Activated CD8-positive, alpha-beta memory T cell treated with anti-CD3 and anti-CD28 coated beads, Interleukin-2, amount 50 U/mL, for 1 hour (primary cell): ENCODE results near the gene IRS2.

Source experiments
- DNase-seq: peaks from one replicate; pipeline ENCODE4 v3.0.0-alpha.2; 2020; ENCODE audit errors: extremely low read depth

IRS2 gene

GRCh38 chr13:109807345-109807744 lies 21.0 kb upstream of the IRS2 start:
- DNase-seq: no peak

- DNase-seq: no peak
Measured at GRCh38 chr13:109804654-109805053, 18.3 kb upstream of the IRS2 start.

GRCh38 chr13:109803825-109804224 lies 17.4 kb upstream of the IRS2 start:
- no peak for DNase-seq

- no peak for DNase-seq
Measured at GRCh38 chr13:109802936-109803335, 16.6 kb upstream of the IRS2 start.

GRCh38 chr13:109795011-109795410 lies 8.6 kb upstream of the IRS2 start:
- no peak for DNase-seq

- no peak for DNase-seq
Measured at GRCh38 chr13:109794095-109794494, 7.7 kb upstream of the IRS2 start.

- DNase-seq: no peak
Measured at GRCh38 chr13:109792416-109793059, 6.2 kb upstream of the IRS2 start.

- no peak for DNase-seq
Measured at GRCh38 chr13:109790942-109791605, 4.7 kb upstream of the IRS2 start.

- DNase-seq: no peak
Measured at GRCh38 chr13:109790086-109790485, 3.7 kb upstream of the IRS2 start.

- no peak for DNase-seq
Measured at GRCh38 chr13:109789262-109789661, 2.9 kb upstream of the IRS2 start.

GRCh38 chr13:109788372-109789111 lies 2.2 kb upstream of the IRS2 start:
- no peak for DNase-seq

- DNase-seq: no peak
Measured at GRCh38 chr13:109787135-109787954, 962 bp upstream of the IRS2 start.

- DNase-seq: no peak
Measured at GRCh38 chr13:109785892-109786450, 412 bp downstream of the IRS2 start.

GRCh38 chr13:109785141-109785891 lies 1.1 kb downstream of the IRS2 start:
- DNase-seq: no peak

GRCh38 chr13:109784590-109785140 lies 1.7 kb downstream of the IRS2 start:
- DNase-seq: no peak

GRCh38 chr13:109783815-109784589 lies 2.4 kb downstream of the IRS2 start:
- DNase-seq: no peak

- no peak for DNase-seq
Measured at GRCh38 chr13:109783447-109783814, 3.0 kb downstream of the IRS2 start.

GRCh38 chr13:109782823-109783431 lies 3.5 kb downstream of the IRS2 start:
- no peak for DNase-seq

- DNase-seq: no peak
Measured at GRCh38 chr13:109782066-109782822, 4.1 kb downstream of the IRS2 start.
